Left colon (tissue), 2 donors: ENCODE data around the gene BEST2. TPM values are rescaled to one million over a fixed set of nuclear protein-coding genes. Genes with fewer than 3 reads are reported as not detected.

Source experiments
- ATAC-seq: fragments of 200-7000 bp; cut with Tn5 transposase; one replicate; pipeline ENCODE4 v1.9.1; 2020; ENCODE audit warnings: mild to moderate bottlenecking, moderate library complexity
- DNase-seq, 2 donors: peaks; one replicate each; pipeline ENCODE4 v3.0.0-alpha.2; 2020
- intact Hi-C, 2 donors: fragments of 100-400 bp; cut with DNase I in 1 of 2; cut with micrococcal nuclease in 1 of 2; formaldehyde crosslinking; loops; one replicate each; pipeline versions ENCODE4 v1.11.2 to v1.14.0; 2022; cut with DNase I, micrococcal nuclease
- total RNA-seq, 2 donors: library from RNA; stranded (reverse); fragmentation: NEBNext Ultra II Directional; extraction: Animal tissue kit (Norgen Biotek cat#: 25700); gene quantifications; one replicate each; pipeline ENCODE4 v1.2.1, GENCODE V29; 2021
- donor health status: DM: no; HTN: no; CAD: no.
- donor health status: DM: yes; HTN: yes; CAD: no.

BEST2 gene
- total RNA-seq, 2 donors from 2014 or later = 139 to 207 TPM

DNA sequence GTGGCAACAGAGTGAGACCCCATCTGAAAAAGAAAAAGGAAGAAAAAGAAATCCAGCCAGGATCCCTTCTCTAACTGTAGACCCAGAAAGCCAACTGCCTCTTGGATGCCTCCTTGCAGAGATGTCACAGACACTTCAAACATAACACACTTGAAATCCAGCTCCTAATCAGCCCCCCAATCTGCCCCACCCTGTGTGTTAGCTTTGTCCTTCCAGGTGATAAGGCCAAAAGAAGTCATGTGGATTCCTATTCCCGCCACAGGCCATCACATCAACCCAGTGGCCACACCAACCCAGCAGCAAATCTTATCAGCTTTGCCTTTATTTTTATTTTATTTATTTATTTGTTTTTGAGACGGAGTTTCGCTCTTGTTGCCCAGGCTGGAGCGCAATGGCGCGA lies 8.1 kb downstream of the BEST2 start:
- no peak for ATAC-seq
- intact Hi-C loops = loop anchor here (5.0 to 10.0 kb wide), 3 partner anchors 38 to 85 kb away; partner anchors contain the start of genes PRDX2 (in 1 of the 2) and THSD8 (in 1 of the 2)
- no peak for DNase-seq

DNA sequence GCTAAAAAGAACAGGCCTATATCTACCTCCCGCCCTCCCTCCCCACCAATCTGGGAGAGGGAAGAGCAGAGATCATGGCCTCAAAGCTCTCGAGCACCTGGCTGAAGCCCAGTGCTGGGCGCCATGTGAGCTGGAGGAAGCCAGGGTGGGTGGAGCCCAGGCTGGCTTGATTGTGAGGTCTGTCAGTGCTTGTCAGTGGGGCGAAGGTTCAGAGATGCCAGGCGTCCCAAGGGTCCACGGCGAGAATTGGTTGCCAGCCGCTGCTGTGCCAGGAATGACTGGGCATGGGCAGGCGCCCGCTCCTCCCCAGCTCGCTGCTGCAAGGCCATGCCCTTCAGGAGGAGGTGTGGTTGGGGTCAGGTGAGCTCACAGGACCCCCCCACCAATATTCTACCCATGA lies 11.5 kb downstream of the BEST2 start:
- intact Hi-C loops = loop anchor here (5.0 to 10.0 kb wide), 3 partner anchors 34 to 82 kb away; partner anchors contain the start of genes PRDX2 (in 1 of the 2) and THSD8 (in 1 of the 2)
- ATAC-seq = no peak
- DNase-seq = no peak

DNA sequence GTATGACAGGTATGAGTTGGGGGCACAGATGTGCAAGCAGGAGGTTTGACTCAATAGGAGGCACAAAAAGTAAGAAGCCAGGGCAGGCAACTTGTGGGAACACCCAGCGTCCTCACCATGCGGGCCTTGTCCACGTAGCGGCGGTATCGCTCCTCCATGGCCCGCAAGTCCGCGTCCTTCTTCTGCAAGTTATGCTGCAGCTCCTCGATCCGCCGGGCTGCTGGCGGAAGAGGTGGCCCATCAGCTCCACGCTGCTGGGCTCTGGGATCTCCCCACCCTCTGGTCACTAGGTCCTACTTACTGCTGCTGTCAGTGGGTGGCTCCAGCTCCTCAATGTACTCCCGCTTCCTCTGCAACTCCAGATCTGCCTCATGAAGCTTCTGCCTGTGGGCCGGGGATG lies 13.1 kb downstream of the BEST2 start:
- intact Hi-C loops = loop anchor here (5.0 to 10.0 kb wide), 3 partner anchors 33 to 80 kb away; partner anchors contain the start of genes PRDX2 (in 1 of the 2) and THSD8 (in 1 of the 2)
- DNase-seq = no peak

DNA sequence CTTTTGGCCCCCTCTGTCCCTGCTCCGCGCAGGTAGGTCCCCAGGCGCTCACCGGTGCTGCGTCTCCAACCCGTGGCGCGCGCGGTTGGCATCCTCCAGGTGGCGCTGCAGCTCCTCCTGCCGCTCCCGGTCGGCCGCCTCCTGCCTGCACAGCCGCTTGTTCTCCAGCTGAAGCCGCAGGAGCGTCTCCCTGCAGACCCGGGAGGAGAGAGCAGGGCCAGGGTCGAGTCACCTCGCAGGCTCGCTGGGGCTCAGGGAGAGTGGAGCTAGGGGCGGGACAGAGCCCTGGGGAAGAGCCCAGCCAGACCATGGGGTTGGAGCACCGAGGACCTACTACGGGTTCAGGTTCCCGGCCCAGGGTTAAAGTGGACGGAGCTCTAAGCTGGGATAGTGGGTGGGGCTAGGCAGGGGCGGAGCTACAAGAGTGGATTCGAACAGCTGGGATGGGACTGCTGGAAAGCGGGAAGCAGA lies 14.5 kb downstream of the BEST2 start:
- intact Hi-C loops = loop anchor here (10.0 kb wide), 1 partner anchor 79 kb away; no protein-coding TSS in a partner anchor
- DNase-seq = peak; percentile 70 to 93
- peak; percentile 85 for ATAC-seq

More for the DNA sequence above, 13.1 kb downstream of the BEST2 start:
- ATAC-seq = no peak

DNA sequence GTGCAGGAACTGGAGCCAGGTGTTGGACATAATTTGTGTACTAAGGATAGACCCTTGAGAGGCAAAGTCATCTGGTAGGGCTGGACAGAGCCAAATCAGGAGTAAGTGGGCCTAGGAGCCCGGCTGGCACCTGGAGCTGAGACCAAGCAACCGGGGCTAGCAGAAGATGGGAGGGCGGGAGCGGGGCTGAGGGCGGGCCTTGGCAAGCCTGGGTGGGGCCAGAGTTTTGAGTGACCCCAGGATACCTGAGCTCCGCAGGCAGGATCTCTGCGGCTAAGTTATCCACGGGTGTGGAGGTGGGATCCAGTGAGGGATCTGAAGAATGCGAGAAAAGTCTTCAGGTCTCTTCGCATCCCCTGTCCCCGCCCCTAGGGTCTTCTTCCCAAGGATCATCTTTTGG lies 15.6 kb downstream of the BEST2 start:
- ATAC-seq = no peak

DNA sequence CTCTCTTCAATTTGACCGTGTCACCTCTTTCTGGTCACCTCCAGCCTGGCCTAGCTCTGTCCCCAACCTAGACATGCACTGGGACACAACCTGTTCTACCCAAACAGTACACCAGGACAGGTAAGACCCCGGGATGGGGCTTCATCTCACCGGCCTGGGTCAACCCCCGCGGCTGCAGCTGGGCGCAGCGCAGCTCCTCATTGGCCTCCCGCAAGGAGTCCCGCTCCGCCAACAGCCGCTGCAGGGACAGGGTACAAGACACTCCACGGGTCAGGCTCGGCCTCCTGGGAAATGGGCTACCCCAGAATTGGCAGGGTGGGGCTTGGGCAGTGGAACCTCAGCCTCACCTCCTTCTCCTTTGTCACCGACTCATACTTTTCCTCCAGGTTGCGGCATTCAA lies 16.1 kb downstream of the BEST2 start:
- ATAC-seq = no peak

More for the DNA sequence above, 15.6 kb downstream of the BEST2 start:
- intact Hi-C loops = loop anchor here (10.0 kb wide), 1 partner anchor 78 kb away; no protein-coding TSS in a partner anchor
- DNase-seq = no peak

DNA sequence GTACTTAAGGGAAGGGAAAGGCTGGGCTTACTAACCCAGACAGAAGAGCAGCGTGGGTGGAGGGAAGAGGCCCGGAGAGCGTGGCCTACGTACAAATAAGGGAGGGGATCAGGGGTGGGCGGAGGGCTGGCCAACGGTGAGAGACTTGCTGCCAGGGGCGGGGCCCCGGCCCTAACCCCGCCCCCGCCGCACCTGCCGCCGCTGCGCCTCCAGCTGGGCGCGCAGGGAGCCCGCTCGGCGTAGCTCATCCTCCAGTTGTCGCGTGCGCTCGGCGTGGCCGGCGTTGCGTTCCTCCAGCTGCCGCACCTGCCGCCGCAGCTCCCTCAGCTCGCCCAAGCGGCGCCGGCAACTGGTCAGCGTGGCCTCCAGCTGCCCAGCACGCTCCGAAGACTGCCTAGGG lies 18.1 kb downstream of the BEST2 start:
- DNase-seq = peak; percentile 58 to 74
- intact Hi-C loops = loop anchor here (10.0 kb wide), 1 partner anchor 75 kb away; no protein-coding TSS in a partner anchor
- peak; percentile 73 for ATAC-seq

More for the DNA sequence above, 16.1 kb downstream of the BEST2 start:
- no peak for DNase-seq
- intact Hi-C loops = loop anchor here (10.0 kb wide), 1 partner anchor 77 kb away; no protein-coding TSS in a partner anchor

DNA sequence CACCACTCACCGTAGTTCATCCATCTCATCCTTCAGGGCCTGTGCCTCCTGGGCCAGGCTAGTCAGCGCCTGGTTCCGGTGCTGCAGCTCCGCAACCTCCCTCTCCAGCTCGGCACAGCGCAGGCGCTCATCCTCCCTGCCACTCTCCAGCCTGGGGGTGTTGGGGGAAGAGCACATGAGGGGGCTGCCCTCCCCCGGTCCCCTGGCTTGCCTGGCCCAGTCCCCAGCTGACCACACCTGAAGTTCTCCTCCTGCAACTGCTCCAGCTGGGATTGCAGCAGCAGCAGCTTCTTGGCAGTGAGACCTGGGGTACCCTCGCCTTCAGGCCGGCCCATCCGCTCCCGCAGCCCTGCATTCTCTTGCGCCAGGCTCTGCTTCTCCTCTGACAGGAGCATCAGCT lies 19.3 kb downstream of the BEST2 start:
- ATAC-seq = no peak
- intact Hi-C loops = no loop called here
- DNase-seq = no peak

DNA sequence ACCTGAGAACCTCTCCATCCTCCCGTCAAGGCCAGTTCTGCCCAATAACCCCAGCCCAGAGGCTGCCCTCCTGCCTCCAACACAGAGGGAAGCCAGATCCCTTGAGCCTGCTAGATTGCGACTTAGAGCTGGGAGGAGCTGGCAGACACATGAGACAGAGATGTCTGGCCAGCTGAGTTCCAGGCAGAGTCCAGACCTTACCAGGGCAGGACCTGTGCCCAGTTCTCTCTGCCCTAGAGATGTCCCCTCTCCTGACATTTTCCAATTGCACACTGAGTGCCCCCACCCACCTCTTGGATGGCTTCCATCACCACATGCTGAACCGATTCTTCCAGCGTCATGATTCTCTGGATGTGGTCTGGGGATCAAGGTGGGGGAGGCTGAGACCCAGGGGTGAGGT lies 20.7 kb downstream of the BEST2 start:
- ATAC-seq = no peak
- no peak for DNase-seq
- intact Hi-C loops = no loop called here

DNA sequence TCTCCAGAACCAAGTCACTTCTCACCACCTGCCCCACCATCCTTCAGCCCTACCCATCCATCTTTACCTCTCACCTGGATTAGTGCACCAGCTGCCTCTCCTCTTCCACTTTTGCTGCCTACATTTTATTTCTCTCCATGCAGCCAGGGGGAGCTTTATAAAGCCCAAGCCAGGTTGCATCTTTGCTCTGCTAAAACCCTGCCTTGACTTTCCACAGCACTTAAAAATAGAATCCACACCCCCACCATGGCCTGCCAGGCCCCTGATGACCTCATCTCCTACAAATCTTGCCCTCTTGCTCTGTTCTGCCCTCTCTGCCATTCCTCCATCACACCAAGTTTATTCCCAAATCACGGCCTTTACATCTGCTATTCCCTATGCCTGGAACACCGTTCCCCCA lies 22.0 kb downstream of the BEST2 start:
- intact Hi-C loops = no loop called here
- no peak for DNase-seq
- ATAC-seq = no peak

DNA sequence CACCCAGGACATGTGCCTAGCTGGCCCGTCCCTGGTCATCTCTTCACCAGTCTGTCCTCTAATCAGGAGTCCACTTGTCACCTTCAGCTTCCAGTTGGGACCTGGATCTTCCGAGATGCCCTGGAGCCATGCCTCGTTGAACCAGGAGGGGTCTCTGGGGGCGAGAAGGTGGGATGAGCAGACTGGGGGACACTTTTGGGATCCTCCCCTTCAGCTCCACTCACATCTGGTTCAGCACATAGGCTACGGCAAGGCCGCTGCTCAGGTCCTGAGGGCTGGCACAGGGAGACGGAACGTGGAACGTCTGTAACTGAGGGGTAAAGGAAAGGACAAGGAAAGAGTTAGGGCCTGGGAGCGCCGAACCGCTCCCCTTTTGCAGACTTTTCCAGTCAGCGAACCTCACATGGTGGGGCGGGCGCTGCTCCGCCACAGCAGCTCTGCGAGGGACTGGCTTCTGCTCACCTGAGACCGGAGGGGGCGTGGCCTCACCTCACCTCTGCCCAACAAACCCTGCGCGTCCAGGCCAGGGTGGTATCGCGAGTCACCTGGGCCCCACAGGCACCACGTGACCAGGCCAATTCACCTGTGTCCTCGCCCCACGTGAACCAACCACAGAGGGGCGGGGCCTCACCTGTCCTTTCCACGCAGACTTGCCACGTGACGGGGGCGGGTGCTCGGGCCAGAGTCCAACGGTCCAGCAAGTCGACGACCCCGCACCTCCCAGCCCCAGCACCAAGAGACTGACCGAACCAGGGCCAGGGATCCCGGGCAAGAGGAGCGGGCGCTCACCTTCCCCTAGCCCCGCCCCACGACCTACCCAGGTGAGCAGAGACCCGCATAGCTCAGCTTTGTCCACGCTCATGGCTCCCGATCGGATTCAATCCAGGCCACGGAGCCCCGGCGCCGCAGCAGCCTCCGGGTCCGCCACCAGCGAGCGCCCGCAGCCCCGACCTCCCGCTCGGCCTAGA lies 23.3 kb downstream of the BEST2 start, which contains the start of gene HOOK2:
Gene HOOK2, minus strand, starts transcription at position 965 of the 968 bp plus-strand sequence. Its CDS starts 103 bp downstream, at position 862.
- DNase-seq = peak; percentile 97 to 98
- intact Hi-C loops = no loop called here
- ATAC-seq = peak; percentile 79

DNA sequence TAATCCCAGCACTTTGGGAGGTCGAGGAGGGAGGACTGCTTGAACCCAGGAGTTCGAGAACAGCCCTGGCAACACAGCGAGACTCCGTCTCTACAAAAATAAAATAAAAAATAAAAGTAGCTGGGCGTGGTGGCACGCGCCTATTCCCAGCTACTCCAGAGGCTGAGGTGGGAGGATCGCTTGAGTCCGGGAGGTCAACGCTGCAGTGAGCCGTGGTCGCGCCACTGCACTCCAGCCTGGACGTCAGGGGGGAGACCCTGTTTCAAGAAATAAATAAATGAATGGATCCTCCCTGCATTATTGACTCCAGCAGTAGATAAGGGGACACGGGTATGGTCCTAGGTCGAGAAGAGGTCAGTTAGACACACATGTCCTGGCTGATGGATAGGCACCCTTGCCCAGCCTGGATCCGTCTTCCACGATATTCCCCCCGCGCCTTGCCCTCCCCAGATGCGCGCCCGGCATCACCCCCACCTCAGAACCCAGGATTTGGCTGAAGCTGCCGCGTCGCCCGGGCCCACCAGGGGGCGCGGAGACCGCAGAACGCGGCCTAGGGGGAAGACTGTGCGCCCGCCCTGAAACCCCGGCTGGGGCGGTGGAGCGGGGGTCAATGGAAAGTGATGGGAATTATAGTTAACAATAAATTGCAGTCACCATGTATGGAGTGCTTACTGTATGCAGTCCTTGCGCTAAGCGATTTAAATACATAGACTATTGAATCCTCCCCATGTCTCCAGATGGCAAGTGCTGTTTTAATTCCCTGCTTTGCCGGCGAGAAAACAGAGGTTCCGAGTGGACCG lies 25.8 kb downstream of the BEST2 start:
- intact Hi-C loops = no loop called here
- DNase-seq (peak; percentile 77 to 86), ATAC-seq (peak; percentile 39)

DNA sequence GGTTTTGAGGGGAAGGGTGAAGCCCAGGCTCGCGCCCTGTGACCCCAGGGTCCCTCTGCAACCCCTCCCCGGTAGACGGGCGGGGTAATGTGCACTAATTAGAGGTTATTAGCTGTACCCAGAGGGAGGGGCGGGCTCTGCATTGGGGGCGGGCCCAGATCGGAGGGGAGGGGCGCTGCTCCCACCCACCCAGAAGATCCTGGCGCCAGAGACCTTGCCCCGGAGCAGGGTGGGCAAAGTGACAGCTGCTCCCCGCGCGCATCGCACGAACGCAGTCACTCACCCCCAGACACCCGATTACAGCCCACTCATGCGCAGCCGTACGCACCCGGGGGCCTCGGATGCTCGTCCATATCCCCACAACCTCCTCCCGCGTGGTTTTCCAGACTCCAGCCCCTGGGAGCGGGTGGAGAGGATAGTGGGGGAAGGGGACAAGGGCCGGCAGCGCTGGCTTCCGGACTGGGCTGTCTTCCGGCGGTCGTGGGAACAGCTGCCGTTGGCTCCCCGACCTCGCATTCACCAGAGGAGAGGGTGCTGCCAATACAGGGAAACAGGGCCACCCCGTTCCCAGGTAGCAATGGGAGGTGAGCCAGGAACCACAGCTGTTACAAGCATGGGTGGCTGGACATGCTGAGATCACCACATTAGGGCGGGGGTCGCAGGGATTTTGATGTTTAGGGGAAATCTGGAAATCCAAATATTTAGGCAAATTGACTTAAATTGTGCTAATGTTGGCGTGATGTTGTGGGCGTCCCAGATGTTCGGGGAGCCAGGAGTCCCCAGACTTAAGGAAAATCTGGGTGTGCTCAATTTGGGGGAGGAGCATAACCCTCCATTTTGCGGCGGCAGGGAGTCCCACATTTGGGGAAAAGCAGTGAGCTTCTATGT lies 26.7 kb downstream of the BEST2 start:
- peak; percentile 27 for ATAC-seq
- intact Hi-C loops = no loop called here
- DNase-seq = peak; percentile 77 to 83

DNA sequence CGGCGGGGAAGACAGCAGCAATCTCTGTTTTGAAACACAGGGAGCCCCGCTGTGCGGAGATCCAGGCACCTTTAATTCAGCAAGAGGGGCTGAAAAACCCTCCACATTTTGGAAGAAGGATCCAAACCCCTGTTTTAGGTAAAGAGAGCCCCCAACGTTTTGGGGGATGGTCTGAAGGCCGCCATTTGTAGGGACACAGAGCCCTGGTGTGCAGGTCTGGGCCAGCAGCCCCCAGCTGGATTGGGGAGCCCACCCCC lies 27.2 kb downstream of the BEST2 start:
- DNase-seq (no peak), ATAC-seq (no peak)

DNA sequence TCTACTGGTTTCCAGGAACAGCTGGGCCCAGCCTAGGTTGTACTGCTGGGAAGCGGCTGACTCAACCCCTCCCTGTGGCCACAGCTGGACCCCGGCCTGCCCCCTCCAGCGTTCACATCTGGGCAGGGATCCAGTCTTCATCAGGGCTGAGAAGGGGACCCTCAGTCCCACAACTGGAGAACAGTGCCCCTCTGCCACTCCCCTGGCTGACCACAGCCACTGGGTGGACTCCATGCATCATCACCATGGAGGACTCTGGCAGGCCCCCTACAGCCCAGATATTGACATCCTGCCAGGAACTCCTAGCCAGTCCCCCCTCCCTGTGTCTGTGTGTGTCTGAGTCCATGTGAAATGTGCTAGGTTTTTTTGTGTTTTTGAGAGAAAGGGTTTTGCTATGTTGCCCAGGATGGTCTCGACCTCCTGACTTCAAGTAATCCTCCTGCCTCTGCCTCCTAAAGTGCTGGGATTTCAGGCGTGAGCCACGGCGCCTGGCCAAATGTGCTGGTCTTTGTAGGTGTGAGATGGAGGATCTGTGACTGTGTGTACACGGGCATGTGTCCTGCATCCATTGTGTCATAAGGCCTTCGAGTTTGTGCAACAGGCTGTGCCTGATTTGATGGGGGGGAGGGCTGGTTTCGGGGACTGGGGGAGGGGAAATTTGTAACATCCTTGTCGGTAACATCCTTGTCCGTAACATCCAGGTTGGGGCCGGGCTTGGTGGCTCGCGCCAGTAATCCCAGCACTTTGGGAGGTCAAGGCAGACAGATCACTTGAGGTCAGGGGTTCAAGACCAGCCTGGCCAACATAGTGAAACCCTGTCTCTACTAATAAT lies 27.8 kb downstream of the BEST2 start:
- ATAC-seq (no peak), DNase-seq (peak; percentile 53 to 54)
- intact Hi-C loops = no loop called here

More for the DNA sequence above, 27.2 kb downstream of the BEST2 start:
- intact Hi-C loops = no loop called here

DNA sequence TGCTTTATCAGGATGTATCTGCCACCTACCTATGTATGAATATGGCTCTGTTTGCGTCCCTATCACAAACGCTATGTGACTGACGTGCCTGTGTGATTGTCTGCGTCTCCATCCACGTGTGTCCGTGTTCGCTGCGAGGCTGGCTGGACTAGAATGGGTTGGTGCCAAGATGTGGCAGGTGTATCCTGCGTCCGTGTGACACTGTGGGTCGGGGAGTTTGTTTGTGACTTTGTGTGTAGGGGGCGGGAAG lies 30.5 kb downstream of the BEST2 start:
- intact Hi-C loops = no loop called here
- DNase-seq (no peak), ATAC-seq (no peak)

DNA sequence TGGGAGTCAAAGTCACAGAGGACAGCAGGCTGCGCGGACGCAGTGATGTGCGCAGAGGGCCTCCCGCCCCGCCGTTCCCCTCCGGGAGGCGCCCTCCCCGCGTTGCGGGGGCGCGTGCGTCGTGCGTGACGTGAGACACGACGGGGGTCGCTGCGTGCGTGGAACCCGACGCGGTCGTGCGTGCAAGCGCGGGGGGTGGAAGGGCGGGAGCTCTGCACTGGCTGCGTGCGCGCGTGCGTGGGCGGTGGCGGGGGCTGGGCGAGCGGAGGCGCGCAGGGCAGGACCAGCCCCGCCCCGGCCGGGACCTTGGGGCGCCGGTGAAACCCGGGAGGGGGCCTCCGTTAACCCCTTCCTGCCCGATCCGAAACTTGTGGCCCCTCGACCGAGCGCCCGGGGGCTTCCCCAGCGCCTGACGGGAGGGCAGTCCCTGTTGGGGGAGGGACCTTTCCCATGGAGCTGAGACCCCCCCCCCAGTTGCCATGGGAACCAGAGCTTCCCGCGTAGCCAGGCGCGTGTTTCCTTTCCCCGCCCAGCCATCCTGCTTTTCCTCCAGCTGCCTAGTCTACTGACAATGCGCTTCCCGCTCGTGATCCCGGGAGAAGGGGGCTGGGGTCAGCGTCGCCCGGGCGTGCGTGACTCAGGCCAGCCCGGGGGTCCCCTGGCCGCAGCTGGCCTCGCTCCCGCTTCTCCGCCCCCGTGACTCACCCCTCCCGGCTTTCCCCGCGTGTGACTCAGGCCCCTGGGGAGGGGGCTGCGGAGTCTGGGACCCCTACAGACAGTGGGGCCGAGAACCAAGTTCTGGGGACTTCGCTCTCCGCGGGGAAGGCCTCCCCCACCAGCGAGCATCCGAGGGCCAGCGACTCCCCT lies 31.1 kb downstream of the BEST2 start:
- intact Hi-C loops = no loop called here
- ATAC-seq = peak; percentile 48

More for the DNA sequence above, 31.1 kb downstream of the BEST2 start:
- peak; percentile 85 to 91 for DNase-seq
